GM21529 (cell line): ENCODE data around the gene SUN3.
A peak's percentile ranks its signal among the peaks of the same experiment; 100 is the strongest.
"Not testable (repeated sequence)": the region's sequence is repeated elsewhere in the genome, so short reads cannot be mapped to it uniquely, and the experiment has no call there.

ENCODE experiments used
- ATAC-seq: cut with Tn5 transposase; IDR thresholded peaks from one replicate; pipeline ENCODE4 v1.9.1; 2021; ENCODE audit not compliant: unreplicated experiment

SUN3 gene

DNA sequence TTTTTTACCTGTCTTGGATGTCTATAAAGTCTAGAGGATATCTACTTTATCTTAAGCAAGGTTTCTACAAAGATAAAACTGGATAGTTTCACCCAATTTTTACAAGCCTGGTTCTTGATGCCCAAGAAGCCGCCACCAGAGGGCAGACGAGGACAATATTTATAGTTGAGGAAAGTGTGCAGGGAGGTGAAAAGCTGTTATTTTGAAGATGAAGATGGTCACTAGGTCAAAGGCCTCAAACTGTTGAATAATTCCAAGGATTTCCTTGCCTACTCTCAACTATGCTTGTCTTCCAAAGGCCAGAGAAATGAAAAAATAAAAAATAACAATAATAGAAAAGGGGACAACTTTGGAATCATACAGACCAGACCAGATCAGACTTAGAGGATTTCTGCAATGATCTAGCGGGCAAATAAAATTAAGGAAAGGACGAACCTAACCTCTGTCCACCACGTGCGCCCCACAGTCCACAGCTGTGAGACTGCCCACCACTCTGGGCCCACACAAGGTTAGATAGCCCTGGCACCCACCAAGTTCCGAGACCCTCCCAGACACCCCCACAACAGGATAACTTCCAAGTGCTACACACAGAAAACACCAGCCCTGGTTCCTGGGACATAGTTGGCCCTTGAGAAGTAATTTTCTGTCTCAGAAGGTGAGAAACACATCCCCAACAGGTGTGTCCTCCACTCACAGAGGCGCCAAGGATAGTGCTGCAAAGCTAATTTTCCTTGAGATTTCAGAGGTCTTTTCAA, 83.5 kb downstream of the SUN3 start:
- ATAC-seq, result peak; percentile 56

- no peak for ATAC-seq
Observed at GRCh38 chr7:47944536-47945260, 84.2 kb downstream of the SUN3 start.

- ATAC-seq, result no peak
Observed at GRCh38 chr7:47943676-47944474, 85.0 kb downstream of the SUN3 start.

GRCh38 chr7:47942651-47943050, 86.3 kb downstream of the SUN3 start:
- ATAC-seq, result not testable (repeated sequence)

DNA sequence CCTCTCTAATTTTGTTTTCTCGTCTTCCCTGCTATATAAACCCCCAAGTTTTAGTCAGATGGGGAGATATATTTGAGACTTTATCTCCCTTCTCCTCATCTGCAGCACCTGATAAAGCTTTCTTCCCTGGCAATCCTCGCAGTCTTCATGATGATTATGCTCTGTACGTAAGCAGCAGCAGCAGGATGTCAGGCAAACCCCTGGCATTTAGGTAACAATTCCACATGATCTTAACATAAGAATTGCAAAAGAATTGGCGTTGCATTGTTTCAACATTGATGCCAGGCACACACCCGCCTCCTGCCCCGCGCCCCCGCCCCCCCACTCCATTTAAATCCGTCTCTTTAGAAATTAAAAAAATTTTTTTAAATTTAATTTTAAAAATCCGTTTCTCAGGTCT, 86.8 kb downstream of the SUN3 start:
- no peak for ATAC-seq

DNA sequence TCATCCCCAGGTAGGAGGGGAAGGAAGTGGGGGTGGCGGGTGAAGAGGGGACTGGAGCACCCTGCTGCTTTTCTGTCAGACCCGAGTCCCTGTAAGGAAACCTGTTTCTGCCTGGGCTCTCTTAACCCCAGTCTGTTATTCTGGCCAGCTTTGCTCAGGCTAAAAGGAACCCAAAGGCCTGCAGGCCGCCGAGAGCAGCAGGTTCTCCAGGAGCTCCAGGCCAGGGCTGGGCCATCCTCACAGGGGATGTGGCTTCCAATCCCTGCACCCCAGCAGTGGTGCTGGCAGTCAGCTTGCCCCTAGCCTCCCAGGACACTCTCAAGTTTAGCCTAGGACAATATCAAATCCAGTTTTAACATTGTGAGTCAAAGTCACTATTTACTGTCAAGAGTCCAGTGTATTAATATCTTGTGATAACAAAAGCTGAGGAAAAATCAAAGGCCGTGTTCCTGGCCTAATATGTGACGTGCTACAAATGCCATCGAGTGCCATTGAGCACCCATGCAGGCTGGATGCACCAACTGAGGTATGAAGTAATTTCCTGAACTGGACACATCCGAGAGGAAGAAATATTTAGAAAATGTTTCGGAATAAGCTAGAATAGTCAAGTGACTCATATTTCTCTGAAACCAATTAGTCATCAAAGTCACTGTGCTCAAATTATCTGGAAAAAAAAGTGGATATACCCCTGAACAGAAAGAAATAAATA, 87.6 kb downstream of the SUN3 start:
- ATAC-seq, result no peak

DNA sequence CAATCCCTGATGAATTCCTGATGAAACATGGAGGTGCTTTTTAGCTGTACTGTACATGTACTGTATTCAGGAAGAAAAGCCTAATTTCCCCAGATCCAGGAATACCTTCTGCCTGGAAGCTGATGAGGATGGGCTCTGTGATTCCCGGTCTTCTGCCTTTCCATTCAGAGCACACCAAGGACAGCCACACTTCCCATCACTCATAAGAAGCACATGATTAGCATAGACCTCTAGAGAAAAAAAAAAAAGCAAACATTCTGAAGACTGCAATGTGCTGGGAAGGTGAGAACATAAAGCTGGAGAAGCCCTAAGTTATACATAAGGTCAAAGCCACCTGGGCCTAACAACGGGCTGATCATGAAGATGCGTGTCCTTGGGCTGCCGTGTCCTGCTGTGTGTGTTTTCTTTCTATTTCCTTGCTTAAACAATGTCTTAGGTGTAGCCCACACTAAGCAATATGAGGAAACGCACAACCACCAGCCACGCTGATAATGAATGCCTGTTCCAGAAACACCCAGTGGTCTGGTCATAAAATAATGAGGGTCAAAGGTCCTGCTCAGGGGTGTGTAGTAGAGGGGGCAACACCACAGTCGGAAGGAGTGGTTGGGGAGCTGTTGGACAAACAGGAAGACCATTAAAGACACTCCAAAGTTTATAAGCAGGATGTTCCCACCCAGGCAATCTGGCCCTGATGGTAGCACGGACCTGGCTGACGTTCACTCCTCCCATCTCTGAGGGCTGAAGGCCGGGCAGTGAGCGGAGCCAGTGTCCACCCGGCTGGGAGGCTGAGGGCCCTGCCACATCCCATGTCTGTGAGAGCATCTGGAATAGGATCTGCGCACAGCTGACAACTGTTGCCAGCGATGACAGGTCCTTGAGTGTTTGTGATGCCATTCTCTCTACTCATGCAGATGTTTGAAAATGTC, 88.6 kb downstream of the SUN3 start:
- no peak for ATAC-seq

DNA sequence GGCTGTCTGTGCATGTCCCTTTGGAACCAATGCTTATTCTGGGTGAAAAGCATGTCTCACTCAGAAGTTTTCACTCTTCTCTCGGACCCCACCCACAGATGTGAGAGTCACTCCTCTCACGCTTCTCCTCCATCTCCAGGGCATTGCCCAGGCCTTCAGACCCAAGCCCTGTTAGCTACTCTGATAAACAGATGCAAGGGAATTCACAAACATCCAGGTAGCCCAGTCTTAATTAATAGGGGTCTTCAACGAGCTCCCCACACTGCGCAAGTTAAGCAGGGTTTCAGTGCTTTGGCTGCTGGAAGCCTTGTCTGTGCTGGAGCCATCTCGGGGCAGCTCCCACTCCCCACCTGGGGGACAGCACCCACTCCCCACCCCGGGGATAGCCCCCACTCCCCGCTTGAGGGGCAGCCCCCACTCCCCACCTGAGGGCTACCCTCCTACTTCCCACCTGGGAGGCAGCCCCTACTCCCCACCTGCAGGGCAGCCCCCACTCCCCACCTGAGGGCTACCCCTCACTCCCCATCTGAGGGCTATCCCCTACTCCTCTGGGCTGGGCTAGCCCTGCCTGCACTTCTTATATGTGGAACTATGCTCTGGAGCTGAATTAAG, 89.4 kb downstream of the SUN3 start:
- ATAC-seq, result no peak

- no peak for ATAC-seq
Observed at GRCh38 chr7:47938574-47939165, 90.2 kb downstream of the SUN3 start.

GRCh38 chr7:47937711-47938573, 91.0 kb downstream of the SUN3 start:
- peak; percentile 60 for ATAC-seq
